Measurements from ENCODE around the gene C1orf115. TPM values are rescaled to one million over a fixed set of nuclear protein-coding genes. Genes with fewer than 3 reads are reported as not detected.

C1orf115 gene
- total RNA-seq, 1 experiment from 2014 or later = 0.81 TPM

Other genes starting within 250 kb of the C1orf115 start
- 4.0 and 6.4 TPM in 2 replicates for gene MARK1, start 162.2 kb upstream of the C1orf115 start, total RNA-seq (2014; rRNA removed; shearing (Covaris generic))
- not detected in 2 replicates for gene MTARC2, start 58.0 kb downstream of the C1orf115 start, total RNA-seq (2014; rRNA removed; shearing (Covaris generic))
- gene MTARC1, start 96.5 kb downstream of the C1orf115 start, total RNA-seq (2014; rRNA removed; shearing (Covaris generic)) = not detected in 2 replicates
- gene HLX, start 189.1 kb downstream of the C1orf115 start, total RNA-seq (2014; rRNA removed; shearing (Covaris generic)) = not detected in 2 replicates

Measured in G401 (cell line).